Mucosa of descending colon (tissue), 3 donors: ENCODE measurements around the gene PCBP4. TPM values are rescaled to one million over a fixed set of nuclear protein-coding genes. Genes with fewer than 3 reads are reported as not detected.

Experiments used
- ATAC-seq: fragments of 200-7000 bp; cut with Tn5 transposase; one replicate; pipeline ENCODE4 v1.9.1; 2020; ENCODE audit warnings: mild to moderate bottlenecking, moderate library complexity
- DNase-seq, 3 donors: peaks; one replicate each; pipeline ENCODE4 v3.0.0-alpha.2; 2020
- H3K36me3 ChIP-seq: fragments of 200-600 bp; one replicate; pipeline ENCODE4 v1.8.0; 2021; ENCODE audit warnings: low read depth, mild to moderate bottlenecking
- H3K4me1 ChIP-seq: fragments of 200-600 bp; one replicate; pipeline ENCODE4 v1.8.0; 2021; ENCODE audit warnings: low read depth, mild to moderate bottlenecking
- H3K4me3 ChIP-seq: fragments of 200-600 bp; one replicate; pipeline ENCODE4 v1.8.0; 2021; ENCODE audit warnings: mild to moderate bottlenecking
- H3K9me3 ChIP-seq: fragments of 200-600 bp; one replicate; pipeline ENCODE4 v1.8.0; 2021; ENCODE audit warnings: mild to moderate bottlenecking
- CTCF ChIP-seq: fragments of 200-600 bp; IDR thresholded peaks from one replicate; pipeline ENCODE4 v1.8.0; 2022; ENCODE audit warnings: antibody characterized with exemption, mild to moderate bottlenecking
- intact Hi-C, 2 donors: fragments of 100-400 bp; cut with DNase I in 1 of 2; cut with micrococcal nuclease in 1 of 2; formaldehyde crosslinking; loops; one replicate each; pipeline versions ENCODE4 v1.11.0 to v1.11.1; 2022; cut with DNase I, micrococcal nuclease
- total RNA-seq, 3 donors: library from RNA; stranded (reverse); fragmentation: NEBNext Ultra II Directional in 2 of 3; extraction: Animal tissue kit (Norgen Biotek cat#: 25700) in 2 of 3; gene quantifications; one replicate each; pipeline versions ENCODE4 v1.2.1 to v1.2.4, GENCODE V29; 2021 to 2023
- donor health status: DM: no; HTN: no; CAD: no; lungs with moderate emphysema.
- donor health status: DM: no; HTN: no; CAD: no.
- donor health status: DM: no; HTN: yes; CAD: no.

Gene PCBP4
- total RNA-seq, 3 donors from 2014 or later: 17.8 to 41.9 (median 25.9) TPM

GRCh38 chr3:51945031-51945840 lies 22.0 kb downstream of the PCBP4 start:
- Histone ChIP-seq H3K9me3 (no peaks in the 10 kb centered on the region), H3K4me1 (peaks cover 18% of the 10 kb centered on the region), H3K36me3 (peaks cover 5% of the 10 kb centered on the region), H3K4me3 (no peak overlapping the region)
- intact Hi-C loops: no loop called here
- DNase-seq (no peak), ATAC-seq (no peak)
- no peak for TF ChIP-seq CTCF

GRCh38 chr3:51944451-51945021 lies 22.7 kb downstream of the PCBP4 start:
- Histone ChIP-seq H3K9me3 (no peaks in the 10 kb centered on the region), H3K36me3 (peaks cover 5% of the 10 kb centered on the region), H3K4me3 (no peak overlapping the region), H3K4me1 (peaks cover 22% of the 10 kb centered on the region)
- no peak for DNase-seq
- ATAC-seq: no peak
- intact Hi-C loops: no loop called here
- TF ChIP-seq CTCF: no peak

DNA sequence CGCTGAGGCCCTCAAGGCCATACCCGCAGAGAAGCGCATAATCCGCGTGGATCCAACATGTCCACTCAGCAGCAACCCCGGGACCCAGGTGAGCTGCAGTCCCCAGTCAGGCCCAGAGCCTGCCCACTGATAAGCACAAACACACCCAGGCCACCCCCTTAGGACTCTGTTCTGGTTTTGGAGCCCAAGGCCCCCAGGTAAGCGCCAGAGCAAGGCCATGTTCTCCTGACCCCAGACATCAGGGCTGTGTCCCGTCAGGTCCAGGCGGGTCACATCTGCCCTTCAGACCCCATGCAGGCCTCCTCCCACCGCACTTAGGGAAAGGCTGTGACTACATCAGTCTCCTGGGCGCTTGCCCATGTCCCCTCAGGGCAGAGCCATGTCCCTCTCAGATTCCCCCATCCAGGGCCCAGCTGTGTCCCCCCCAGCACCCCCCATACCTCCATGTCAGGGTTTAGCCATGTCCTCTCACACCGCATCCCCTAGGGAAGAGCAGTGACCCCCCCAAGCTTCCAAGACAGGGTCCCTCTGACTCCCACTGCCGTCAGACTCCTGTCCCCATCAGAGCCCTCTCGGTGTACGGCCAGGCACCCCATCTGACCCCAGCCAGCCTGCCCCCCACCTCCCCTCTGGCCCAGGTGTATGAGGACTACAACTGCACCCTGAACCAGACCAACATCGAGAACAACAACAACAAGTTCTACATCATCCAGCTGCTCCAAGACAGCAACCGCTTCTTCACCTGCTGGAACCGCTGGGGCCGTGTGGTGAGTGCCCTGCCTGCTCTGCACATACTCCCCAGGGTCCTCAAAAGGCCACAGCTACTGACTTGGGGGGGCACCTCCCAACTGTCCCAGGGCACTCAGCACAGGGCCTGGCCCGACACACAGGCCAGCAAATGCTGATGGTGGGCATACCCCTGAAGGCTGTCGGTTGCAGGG lies 23.5 kb downstream of the PCBP4 start:
- peaks cover 22% of the 10 kb centered on the region for H3K4me1 ChIP-seq
- TF ChIP-seq CTCF: no peak
- intact Hi-C loops: no loop called here
- DNase-seq (no peak), ATAC-seq (no peak)
- H3K4me3 ChIP-seq: no peak overlapping the region
- H3K36me3 ChIP-seq: peaks cover 5% of the 10 kb centered on the region
- no peaks in the 10 kb centered on the region for H3K9me3 ChIP-seq

DNA sequence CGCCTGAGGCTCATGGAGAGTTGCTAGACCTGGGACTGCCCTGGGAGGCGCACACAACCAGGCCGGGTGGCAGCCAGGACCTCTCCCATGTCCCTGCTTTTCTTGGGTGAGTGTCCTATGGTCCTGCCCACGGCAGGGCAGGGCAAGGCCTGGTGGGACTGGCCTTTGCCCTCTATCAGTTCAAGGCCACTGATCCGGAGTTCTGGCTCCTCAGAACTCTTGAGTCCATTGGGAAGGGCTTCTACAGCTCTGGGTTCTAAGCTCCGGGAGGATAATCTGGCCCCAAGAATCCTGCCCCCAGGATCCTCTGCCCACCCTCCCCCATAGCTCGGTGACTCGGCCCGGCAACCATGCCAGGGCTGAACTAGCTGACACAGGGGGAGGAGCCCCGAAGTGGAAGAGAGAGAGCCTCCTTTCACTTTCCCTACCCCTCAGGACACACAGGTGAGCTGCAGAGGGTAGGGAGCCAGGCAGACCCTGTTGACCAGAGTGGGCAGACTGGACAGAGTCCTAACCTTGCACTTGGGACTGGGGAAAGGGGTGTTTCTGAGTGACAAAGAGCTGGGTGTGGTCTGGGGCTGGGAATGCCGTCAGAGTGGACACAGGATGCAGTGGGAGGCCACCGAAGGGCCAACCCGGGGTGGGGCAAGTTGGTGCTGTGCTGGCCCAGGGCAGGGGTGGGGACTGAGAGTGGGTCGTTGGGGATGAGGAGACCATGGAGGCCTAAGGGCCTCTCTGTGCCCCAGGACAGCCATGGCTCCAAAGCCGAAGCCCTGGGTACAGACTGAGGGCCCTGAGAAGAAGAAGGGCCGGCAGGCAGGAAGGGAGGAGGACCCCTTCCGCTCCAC lies 24.4 kb downstream of the PCBP4 start:
- DNase-seq (peak; percentile 69 to 83 (median 80)), ATAC-seq (peak; percentile 63)
- peak overlapping the region; percentile 72 for H3K4me3 ChIP-seq
- H3K4me1 ChIP-seq: peaks cover 22% of the 10 kb centered on the region
- H3K36me3 ChIP-seq: peaks cover 5% of the 10 kb centered on the region
- H3K9me3 ChIP-seq: no peaks in the 10 kb centered on the region
- TF ChIP-seq CTCF: no peak
- intact Hi-C loops: no loop called here
